Amniotic stem cell (primary cell): Measurements from ENCODE around the gene ANKRD33B.
A peak's percentile ranks its signal among the peaks of the same experiment; 100 is the strongest.

Source experiments
- DNase-seq: peaks from one replicate; lab custom pipeline; 2025; lab: John Stamatoyannopoulos, UW

The ANKRD33B gene

DNA sequence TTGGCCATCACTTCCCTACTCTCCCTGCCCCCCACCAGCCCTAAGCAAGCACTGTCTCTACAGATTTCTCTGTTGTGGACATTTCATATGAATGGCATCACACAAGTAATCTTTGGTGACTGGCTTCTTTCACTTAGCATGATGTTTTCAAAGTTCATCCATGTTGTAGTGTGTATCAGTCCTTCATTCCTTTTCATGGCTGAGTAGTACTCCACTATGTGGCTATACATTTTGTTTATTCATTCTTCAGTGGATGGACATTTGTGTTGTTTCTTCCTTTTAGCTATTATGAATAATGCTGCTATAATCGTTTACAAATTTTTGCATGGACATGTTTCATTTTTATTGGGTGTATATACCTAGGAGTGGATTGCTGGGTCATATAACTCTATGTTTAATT, 113.1 kb downstream of the ANKRD33B start:
- DNase-seq, result no peak

DNA sequence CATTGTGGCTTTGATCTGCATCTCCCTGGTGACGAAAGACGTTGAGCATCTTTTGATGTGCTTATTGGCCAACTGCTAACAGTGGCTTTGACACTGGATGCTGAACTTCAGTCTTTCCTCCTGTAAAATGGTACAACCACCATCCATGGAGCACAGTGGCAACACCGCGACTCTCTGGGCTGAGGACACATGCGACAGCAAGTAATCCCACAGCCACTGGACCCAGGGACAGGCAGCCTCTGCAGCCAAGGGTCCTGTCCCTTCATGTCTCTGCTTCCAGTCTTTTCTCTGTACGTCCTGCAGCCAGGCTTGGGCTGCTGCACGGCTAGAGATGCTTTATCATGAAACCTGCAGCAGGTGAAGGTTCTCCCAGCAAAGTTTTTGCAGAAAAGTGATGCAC, 113.7 kb downstream of the ANKRD33B start:
- DNase-seq, result no peak

DNA sequence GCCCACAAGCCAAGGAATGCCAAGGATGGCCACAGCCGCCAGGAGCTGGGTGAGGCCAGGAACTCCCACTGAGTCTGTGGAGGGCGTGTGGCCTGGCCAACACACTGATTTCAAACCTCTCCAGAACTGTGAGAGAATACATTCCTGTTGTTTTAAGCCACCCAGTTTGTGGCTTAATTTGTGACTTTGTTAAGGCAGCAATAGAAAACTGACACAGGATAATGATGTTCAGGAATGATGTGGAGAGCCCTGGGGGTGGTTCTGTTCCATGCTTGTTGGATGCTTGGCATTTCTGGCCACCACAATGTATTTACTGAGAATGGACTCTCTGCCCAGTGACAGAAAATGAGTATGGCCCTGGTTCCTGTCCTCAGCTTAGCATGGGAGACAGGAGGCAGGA, 114.4 kb downstream of the ANKRD33B start:
- no peak for DNase-seq

DNA sequence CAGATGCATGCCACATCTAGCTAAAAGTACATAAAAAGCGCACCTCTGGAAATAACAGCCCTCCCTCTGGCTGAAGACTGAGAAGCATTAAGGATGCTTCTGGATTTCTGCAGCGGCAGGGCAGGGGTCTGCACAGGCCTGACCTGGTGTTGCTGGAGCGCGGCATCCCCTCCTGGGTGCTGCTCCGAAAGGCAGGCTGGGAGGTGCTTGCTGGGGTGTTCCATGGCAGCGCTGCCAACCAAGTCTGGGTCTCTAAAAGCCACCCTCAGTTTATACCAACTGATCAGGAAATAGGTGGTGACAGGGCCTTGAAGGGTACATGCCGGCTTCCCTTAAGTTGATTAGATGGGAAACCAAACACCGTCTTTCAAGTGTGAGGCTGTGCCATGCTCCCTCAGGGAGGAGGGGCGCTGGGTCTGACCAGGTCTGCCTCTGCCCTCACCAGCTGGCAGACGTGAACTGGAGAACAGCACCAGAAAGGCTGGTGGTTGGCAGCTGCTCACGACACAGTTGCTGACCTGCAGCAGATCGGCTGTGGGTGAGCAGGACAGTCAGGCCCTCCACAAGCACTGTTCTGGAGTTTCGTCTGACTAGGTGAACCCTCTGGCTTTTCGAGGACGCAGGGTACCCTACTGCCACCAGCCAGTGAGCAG, 115.6 kb downstream of the ANKRD33B start:
- DNase-seq, result no peak

DNA sequence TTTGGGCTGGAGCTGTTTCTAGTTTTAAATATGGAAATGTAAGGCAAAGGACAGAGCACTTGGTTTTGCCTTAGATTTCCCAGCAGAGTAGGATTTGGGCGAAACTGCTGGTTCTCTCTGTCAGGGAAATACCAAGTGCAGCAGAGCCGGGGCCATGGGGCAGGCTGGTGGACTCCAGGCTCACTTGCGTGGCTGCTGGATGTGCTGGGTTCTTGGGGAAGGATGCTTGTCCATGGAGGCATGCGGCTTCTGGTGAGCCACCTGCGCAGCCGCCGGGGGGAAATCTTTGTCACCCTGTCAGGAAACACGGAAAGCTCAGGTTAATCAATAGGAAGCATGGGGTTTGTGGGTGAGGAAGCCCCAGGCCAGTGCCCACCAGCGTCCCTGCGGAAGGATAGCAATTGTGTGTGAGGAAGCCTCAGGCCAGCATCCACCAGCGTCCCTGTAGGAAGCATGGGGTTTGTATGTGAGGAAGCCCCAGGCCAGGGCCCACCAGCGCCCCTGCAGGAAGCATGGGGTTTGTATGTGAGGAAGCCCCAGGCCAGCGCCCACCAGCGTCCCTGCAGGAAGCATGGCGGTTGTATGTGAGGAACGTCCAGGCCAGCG, 117.1 kb downstream of the ANKRD33B start:
- DNase-seq, result no peak

DNA sequence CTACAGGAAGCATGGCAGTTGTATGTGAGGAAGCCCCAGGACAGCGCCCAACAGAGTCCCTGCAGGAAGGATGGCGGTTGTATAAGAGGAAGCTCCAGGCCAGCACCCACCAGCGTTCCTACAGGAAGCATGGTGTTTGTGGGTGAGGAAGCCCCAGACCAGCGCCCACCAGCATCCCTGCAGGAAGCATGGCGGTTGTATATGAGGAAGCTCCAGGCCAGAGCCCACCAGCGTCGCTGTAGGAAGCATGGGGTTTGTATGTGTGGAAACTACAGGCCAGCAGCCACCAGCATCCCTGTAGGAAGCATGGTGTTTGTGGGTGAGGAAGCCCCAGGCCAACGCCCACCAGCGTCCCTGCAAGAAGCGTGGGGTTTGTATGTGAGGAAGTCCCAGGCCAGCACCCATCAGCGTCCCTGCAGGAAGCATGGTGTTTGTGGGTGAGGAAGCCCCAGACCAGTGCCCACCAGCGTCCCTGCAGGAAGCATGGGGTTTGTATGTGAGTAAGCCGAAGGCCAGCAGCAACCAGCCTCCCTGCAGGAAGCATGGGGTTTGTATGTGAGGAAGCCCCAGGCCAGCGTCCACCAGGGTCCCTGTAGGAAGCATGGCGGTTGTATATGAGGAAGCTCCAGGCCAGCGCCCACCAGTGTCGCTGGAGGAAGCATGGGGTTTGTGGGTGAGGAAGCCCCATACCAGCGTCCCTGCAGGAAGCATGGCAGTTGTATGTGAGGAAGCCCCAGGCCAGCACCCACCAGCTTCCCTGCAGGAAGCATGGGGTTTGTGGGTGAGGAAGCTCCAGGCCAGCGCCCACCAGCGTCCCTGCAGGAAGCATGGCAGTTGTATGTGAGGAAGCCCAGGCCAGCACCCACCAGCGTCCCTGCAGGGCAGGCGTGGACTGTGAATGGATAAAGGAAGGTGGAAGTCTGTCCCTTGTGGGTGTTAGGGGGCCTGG, 118.1 kb downstream of the ANKRD33B start:
- DNase-seq, result no peak

DNA sequence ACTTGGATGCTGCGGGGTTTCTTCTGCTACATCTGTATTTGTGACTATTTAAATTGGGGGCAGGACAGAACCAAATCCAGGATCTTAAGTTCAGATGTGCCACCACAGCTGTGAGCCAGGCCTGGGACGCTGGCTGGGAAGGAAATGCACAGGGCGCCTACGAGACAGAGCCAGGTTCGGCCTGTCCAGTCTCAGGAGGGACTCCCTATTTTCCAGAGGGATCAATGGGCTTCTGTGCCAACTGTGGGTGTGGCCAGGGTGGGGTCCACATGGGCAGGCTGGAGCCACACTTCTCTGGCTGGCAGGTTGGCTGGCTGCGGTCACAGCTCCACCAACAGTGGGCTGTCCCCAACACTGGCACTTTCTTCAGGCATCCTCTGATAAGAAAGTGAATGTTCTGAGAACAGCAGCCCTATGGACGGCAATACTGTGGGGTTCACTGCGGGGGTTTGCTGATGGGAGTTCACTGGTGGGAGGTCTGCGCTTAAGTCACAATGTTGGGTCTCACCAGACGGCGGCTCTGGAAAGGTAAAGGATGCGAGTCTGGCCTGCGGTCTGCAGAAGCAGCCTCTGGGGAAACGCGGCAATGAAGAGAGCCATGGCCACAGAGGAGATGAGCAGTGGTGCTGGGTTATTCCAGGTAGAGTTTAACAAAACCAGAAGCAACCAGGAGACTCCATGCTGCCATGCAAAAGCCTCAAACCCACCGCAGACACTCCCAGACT, 119.1 kb downstream of the ANKRD33B start:
- no peak for DNase-seq

DNA sequence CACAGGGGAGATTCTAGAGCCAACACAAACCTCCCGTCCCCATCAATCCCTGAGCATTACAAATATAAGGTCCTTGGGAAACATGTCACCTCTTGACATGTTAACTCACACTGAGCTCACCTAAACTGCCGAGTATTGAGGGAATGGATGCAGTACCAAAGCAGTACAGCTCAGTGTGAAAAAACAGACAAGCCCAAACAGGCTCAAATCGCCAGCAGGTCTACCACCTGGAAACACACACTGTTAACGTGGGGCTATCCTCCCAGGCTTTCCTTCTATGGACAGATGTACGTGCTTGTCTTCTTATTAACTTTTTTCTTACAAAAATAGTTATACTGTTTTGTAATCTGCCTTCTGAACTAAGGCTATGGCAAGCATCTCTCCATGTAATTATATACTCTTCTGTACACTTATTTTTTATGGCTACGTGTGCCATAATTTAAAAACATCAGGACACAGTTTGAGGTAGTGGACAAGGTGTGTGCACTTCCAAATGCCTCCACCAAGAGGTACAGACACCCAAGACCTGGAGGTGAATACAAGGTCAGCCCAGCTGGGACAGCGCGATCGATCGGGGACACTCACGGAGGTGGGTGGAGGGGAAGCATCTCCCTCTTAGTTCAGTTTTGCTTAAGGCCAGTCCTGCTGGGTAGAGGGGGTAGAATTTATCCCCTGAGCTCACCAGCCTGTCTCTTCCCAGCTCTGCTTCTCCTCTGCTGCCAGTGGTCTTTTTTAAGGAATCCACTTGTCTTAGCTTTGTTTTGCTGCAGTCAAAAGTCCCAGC, 120.6 kb downstream of the ANKRD33B start:
- no peak for DNase-seq

DNA sequence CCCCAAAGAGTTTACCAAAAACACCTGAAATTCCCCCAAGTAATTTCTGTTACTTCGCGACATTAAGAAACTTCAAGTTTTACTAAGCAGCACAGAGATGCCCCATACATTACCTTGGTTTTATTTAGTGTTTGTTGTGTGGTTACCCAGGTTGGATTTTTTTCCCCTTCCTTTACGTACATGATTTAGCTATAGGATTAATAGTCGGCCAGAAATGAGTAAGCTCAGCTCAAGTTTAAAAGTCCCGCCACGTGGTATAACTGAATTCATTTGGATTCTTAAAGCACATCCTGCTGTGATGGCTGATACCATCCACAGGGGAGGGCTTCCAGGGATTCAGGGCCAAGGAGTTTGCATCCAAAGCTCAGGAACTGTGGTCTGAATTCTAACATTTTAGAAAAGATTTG, 121.2 kb downstream of the ANKRD33B start:
- no peak for DNase-seq

DNA sequence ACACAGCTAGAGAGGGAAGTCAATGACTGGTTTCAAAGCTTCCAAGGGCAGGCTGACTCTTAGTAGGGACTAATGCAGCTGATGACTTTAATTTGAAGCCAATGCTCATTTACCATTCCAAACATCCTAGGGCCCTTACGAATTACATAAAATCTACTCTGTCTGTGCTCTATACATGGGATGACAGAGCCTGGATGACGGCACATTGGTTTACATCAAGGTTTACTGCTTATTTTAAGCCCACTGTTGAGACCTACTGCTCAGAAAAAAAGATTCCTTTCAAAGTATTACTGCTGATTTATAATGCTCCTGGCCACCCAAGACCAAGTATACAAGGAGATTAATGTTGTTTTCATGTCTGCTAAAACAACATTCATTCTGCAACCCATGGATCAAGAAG, 123.0 kb downstream of the ANKRD33B start:
- no peak for DNase-seq

DNA sequence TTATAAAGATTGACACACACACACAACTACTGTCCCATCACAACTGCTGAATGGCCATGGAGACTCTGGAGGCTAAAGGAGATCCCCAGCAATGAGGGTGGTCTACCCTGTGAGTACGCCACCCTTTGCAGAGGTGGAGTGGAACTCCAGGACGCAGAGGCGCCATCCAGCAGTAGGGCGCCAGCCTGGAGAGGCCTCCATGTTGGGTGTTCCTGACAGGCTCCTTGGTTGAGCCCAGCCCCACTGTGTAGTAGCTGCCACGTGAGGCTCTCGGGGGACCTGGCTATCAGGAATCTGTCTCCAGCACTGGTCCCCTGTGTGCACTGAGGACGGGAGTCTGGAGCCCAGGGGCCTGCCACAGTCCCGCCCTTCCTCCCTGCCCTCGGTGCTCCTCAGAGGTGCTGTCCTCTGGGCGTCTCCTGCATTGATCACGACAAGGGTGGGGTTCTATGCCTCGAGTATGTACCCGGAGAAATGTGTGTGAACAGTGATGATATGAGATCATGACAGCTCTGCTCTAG, 124.8 kb downstream of the ANKRD33B start:
- DNase-seq, result no peak

DNA sequence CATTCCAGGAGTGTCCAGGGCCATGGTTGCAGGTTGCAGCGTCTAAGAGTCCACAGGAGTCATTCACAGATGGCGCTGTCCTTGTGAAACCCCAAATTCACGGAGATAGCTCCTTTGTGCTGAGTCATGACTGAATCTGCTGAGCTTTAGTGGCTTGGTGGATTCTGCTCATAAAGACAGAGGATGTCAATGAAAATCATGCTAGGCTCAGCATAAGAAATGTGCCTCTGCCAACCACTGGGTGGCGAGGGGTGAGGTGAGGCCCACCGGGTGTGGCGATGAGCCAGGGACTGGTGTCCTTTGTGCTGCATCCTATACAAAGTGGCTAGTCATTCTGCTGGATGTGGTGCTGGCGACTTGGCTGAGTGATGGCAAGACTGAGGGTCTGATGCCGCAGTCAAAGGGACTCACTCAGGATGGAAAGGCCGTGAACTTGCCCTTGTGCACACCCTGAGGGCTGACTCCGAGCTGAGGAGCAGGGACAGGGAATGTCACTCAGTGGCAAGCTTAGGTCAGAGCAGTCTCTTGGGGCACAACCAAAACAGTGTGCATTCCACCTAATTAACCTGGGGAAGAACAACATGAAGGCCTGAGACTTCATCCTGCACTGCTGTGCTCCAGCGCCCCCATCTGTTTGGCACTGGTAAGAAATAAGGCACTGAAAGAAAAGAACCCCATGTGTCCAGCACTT, 125.7 kb downstream of the ANKRD33B start:
- DNase-seq, result no peak

DNA sequence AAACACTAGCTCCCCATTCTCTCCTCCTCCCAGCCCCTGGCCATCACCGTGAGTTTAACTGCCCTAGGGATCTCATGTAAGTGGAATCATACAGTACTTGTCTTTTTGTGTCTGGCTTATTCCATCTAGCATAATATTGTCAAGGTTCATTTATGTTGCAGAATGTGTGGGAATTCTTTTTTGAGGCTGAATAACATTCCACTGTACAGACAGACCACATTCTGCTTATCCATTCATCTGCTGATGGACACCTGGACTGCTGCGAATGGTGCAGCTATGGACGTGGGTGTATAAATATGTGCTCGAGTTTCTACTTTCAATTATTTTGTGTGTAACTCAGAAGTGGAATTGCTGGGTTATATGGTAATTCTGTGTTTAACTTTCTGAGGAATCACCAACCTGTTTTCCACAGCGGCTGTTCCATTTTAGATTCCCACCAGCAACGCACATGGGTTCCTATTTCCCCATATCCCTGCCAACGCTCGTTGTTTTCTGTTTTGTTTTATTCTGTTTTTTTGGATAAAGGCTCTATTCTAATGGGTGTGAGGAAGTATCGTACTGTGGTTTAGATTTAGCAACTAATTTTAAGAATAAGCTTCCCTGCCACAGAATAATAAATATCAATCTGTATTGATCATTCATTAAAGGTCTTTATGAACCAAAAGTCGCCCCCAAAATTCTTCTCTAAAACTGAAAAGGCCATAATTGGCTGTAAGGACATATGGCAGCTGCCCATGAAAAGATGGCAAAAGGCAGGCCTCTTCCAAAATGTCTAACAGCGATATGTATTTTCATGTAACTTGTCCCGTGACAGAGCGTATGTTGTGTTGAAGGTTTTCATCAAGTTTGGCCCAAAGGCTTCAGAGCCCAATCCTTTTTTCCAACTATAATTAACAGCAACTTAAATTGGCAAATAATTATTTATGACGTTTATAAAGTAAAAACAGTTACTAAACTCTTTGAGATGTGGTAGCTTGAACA, 126.9 kb downstream of the ANKRD33B start:
- DNase-seq, result no peak

DNA sequence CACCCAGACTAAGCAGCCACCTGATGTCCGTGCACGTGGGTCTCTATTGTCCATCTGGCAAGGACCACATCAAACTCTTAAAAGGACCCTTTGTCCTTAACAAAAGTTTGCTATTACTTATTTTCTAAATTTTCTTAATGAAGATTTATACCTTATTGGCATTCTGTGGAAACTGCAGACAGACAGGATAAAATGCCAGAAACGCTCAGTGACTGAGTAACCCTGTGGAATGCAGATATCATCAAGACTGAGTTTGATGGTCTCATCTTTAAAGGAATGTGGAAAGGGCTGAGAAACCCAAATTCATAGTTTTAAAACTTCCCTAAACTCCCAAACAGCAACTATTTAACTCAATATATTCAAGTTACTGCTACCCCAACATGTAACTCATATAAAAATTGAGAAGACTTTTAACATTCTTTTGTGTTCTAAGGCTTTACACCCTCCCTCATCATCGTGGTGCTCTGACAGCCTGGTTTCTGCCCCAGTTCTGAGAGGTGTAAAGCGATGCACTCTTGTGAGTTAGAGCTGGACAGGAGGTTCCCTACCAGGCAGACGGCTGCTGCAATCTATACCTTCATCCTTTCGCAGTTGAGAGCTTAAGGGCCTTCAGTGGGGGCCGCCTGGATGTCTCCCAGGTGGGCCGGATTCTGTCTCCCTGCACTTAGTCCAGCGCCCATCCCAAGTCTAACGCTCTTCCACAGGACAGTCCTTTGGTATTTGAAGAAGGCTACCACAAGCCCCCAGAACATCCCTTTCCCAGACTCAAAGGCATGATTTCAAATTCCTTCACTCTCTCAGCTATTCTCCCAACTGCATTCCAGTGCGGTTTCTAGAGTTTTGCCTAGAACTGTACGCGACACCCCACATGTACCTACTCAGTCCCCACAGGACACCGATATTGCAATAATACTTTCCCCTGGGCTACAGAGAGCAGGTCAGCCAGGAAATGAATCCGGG, 128.2 kb downstream of the ANKRD33B start:
- no peak for DNase-seq

DNA sequence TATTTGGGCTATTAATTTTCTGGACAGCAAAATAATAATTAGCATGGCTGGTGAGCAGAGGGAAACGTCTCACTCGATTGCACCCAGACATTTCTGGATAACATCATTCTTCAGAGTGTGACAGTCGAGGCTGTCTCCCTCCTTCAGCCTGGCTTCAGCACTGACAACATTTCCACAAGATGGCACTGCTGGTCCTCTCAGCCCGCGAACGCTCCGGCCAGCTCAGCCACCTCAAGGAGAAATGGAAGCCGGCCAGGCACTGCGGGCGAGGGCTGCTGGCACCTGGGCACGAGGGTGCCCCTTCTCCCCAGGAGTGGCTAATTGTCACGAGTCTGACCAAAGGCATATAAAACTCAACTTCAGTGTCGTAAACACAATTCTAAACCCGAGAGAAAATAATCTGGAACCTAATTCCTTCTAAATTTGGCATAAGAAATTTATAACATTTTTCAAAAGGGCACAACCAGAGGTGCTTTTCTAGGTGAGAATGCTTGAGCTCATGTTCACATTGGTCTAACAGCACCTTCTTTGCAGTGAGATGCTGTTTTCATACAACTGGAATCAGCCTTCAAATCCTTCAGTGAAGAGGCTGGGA, 131.3 kb downstream of the ANKRD33B start:
- DNase-seq, result peak; percentile 56

DNA sequence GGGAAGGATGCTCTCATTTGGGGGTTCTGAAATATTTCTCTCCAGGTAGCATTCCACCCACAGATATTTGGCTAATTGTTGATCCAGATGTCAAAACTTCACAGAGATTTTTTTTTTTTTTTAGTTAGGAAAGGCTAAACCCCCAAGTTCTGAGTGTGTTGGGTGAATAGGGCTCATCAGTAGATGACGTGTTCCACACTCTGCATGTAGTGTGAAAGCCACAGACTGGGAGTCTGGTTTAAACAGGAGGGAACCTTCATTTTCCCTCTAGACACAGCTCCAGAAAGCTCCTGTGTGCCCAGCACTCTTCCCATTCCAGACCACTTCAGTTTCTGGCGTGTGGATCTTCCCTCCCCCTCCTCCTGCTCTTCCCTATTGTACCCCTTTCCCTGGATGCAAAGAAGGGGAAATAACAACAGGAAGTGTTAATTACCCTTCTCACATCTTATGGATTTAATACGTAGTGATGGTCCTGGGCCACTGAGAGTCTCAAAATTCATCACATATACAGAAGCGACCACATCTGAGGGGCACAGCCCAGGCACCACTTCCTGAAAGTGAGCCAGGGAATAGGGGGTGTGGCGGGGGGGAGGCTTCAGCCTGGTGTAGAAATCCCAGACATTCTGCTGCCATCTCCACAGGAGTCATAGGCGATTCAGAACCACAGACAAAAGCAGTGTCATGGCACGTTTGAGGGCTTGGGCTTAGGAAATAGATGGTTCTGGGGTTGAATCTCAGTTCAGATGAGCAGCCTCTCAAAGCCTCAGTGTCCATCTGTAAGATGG, 132.1 kb downstream of the ANKRD33B start:
- DNase-seq, result no peak

DNA sequence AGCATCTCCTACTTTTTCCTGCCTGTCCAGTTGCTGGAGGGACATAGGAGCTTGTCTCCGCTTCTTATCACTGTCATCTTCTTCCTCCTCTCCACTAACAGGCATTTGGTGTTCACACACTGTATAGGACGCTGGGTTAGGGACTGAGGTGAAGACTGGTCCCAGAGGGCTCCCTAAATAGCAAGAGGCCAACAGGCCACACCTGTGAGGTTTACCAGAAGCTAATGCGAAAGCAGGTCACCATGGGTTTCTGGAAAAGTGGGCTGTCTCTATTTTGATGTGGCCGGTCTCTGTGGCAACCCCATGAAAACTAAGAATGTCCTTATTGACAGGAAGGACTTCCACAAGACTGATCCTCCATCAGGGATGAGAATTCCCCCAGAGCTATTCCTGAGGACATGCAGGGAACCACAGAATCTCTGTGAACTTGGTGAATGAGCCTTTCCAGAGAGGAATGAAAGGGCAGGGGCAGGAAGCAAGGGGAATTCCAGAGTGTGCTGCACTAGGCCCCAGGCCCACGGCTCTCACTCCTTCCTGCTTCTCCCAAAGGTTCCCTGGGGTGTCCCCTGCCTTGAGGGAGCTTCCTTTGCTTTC, 135.5 kb downstream of the ANKRD33B start:
- DNase-seq, result no peak
